B cell (primary cell): Measurements from ENCODE around the gene ZNF469.

Experiments
- EZH2 ChIP-seq: IDR thresholded peaks from 2 replicates; pipeline ENCODE4 v1.6.1; 2012; ENCODE audit warnings: borderline replicate concordance, low read depth, mild to moderate bottlenecking, moderate library complexity, low read length; ENCODE audit not compliant: insufficient read depth, poor library complexity, severe bottlenecking
- TF ChIP-seq, protein P1 (sequence below): fragments of 200-600 bp; IDR thresholded peaks from one replicate; pipeline ENCODE4 v1.8.0; 2022; ENCODE audit warnings: antibody characterized with exemption, mild to moderate bottlenecking

- TF ChIP-seq, protein P1, sequence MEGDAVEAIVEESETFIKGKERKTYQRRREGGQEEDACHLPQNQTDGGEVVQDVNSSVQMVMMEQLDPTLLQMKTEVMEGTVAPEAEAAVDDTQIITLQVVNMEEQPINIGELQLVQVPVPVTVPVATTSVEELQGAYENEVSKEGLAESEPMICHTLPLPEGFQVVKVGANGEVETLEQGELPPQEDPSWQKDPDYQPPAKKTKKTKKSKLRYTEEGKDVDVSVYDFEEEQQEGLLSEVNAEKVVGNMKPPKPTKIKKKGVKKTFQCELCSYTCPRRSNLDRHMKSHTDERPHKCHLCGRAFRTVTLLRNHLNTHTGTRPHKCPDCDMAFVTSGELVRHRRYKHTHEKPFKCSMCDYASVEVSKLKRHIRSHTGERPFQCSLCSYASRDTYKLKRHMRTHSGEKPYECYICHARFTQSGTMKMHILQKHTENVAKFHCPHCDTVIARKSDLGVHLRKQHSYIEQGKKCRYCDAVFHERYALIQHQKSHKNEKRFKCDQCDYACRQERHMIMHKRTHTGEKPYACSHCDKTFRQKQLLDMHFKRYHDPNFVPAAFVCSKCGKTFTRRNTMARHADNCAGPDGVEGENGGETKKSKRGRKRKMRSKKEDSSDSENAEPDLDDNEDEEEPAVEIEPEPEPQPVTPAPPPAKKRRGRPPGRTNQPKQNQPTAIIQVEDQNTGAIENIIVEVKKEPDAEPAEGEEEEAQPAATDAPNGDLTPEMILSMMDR, result no peak
- no peak for TF ChIP-seq EZH2
These were observed 35.9 kb upstream of the ZNF469 start for GRCh38 chr16:88346680-88347505.
